Measurements from ENCODE around the gene COL8A2. TPM values are rescaled to one million over a fixed set of nuclear protein-coding genes. Genes with fewer than 3 reads are reported as not detected.

The COL8A2 gene
- total RNA-seq, 1 donor from 2014 or later = 0.06 TPM

GRCh38 chr1:36085686-36086526 is 39.1 kb downstream of the COL8A2 start:
- TF ChIP-seq, protein P1, sequence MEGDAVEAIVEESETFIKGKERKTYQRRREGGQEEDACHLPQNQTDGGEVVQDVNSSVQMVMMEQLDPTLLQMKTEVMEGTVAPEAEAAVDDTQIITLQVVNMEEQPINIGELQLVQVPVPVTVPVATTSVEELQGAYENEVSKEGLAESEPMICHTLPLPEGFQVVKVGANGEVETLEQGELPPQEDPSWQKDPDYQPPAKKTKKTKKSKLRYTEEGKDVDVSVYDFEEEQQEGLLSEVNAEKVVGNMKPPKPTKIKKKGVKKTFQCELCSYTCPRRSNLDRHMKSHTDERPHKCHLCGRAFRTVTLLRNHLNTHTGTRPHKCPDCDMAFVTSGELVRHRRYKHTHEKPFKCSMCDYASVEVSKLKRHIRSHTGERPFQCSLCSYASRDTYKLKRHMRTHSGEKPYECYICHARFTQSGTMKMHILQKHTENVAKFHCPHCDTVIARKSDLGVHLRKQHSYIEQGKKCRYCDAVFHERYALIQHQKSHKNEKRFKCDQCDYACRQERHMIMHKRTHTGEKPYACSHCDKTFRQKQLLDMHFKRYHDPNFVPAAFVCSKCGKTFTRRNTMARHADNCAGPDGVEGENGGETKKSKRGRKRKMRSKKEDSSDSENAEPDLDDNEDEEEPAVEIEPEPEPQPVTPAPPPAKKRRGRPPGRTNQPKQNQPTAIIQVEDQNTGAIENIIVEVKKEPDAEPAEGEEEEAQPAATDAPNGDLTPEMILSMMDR (conservative IDR thresholded peaks at IDR 0.05; ENCODE audit: low read depth, low read length) = no peak
- H3K4me3 ChIP-seq (ENCODE audit: low read depth, low read length) = no peak overlapping the region
- DNase-seq (ENCODE audit: low read depth) = no peak

GRCh38 chr1:36085126-36085525 is 39.9 kb downstream of the COL8A2 start:
- TF ChIP-seq, protein P1 (conservative IDR thresholded peaks at IDR 0.05; ENCODE audit: low read depth, low read length) = no peak
- no peak overlapping the region for H3K4me3 ChIP-seq (ENCODE audit: low read depth, low read length)
- DNase-seq (ENCODE audit: low read depth) = no peak

DNA sequence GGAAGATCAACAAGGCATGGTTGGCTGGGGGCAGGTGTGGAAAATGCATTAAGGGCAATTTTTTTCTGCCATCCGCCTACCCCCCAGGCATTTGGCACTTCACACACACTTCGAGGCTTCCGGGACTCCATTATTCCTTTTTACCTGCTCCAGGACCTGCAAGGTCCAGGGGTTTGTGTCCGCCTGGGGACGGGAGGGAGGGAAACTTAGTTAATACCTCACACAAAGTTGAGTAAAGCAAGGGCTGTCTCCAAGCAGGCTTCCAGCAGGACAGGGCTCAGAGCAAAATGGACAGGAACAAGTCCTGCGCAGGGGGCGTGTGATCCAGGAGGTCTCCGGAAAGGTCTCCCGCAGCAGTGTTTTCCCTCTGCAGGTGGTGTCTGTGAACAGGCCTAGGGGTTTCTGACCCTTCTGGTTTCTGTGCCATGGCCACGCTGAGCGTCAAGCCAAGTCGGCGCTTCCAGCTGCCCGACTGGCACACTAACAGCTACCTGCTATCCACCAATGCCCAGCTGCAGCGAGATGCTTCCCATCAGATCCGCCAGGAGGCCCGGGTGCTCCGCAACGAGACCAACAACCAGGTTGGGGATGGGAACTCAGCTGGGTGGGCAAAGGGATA is 40.4 kb downstream of the COL8A2 start:
- DNase-seq (ENCODE audit: low read depth) = no peak
- H3K4me3 ChIP-seq (ENCODE audit: low read depth, low read length) = peak overlapping the region; percentile 63
- TF ChIP-seq, protein P1 (conservative IDR thresholded peaks at IDR 0.05; ENCODE audit: low read depth, low read length) = no peak

DNA sequence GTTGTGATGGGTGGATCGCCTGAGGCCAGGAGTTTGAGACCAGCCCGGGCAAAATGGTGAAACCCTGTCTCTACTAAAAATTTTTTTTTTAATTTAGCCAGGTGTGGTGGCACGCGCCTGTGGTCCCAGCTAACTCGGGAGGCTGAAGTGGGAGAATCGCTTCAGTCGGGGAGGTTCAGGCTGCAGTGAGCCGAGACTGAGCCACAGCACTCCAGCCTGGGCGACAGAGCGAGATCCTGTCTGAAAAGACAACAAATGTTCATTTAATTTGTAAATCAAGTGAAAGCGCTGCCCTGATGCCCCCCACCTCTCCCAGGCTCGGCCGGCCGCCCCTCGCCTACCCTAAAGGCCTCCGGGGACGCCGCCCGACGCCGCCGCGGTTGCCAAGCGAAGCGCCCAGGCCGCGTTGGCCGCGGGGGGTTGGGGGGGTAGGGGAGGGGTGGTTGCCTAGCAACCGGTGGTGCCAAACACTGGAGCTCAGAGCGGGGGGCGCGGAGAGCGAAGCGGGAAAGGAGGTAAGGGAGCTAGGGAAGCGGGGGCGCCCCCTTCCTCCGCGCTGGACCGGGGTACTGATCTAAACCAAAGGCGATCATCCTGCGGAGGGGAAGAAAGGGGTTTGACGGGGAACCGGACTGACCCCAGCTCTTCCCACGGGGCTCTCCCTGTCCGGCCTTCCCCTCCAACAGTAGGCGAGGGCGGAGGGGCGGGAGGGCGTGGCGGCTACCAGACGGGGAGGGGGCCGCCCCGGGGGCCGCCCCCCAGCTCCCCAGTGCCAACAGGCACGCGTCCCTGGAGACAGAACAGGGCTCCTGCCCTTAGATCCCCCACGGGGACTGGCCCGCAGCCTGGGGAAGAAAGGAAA is 41.2 kb downstream of the COL8A2 start, which contains the start of gene TEKT2:
TSS of gene TEKT2 (plus strand) at position 460 of the 862 bp plus-strand sequence. CDS start 828 bp downstream, outside the sequence.
- TF ChIP-seq, protein P1 (conservative IDR thresholded peaks at IDR 0.05; ENCODE audit: low read depth, low read length) = no peak
- no peak for DNase-seq (ENCODE audit: low read depth)

DNA sequence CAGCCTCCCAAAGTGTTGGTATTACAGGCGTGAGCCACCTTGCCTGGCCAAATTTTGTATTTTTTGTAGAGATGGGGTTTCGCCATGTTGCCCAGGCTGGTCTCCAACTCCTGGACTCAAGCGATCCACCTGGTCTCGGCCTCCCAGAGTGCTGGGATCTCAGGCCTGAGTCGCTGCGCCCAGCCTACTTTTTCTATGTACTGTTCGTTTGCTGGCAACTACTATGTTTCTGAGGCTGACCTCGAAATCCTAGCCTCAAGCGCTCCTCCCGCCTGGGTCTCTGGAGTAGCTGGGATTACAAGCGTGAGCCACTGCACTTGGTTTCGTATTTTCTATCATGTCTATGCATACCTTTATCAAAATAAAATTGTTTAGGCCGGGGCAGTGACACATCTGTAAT is 41.8 kb downstream of the COL8A2 start:
- TF ChIP-seq, protein P1 (conservative IDR thresholded peaks at IDR 0.05; ENCODE audit: low read depth, low read length) = no peak
- no peak for DNase-seq (ENCODE audit: low read depth)
- H3K4me3 ChIP-seq (ENCODE audit: low read depth, low read length) = no peak overlapping the region

More for the DNA sequence above, 41.2 kb downstream of the COL8A2 start, which contains the start of gene TEKT2:
- H3K4me3 ChIP-seq (ENCODE audit: low read depth, low read length) = peak within 1 kb of the TSS; percentile 63

- TF ChIP-seq, protein P1 (conservative IDR thresholded peaks at IDR 0.05; ENCODE audit: low read depth, low read length) = no peak
- DNase-seq (ENCODE audit: low read depth) = no peak
- no peak overlapping the region for H3K4me3 ChIP-seq (ENCODE audit: low read depth, low read length)
These were observed 43.0 kb downstream of the COL8A2 start for GRCh38 chr1:36081926-36082485.

Data from epithelial cell of proximal tubule (primary cell).